Mammary epithelial cell (primary cell): ENCODE measurements around the gene DET1.
"Not testable (repeated sequence)": the region's sequence is repeated elsewhere in the genome, so short reads cannot be mapped to it uniquely, and the experiment has no call there.

Source experiments
- EZH2 ChIP-seq: IDR thresholded peaks from 2 replicates; pipeline ENCODE4 v1.6.1; 2012; ENCODE audit warnings: low read length, inconsistent platforms, borderline replicate concordance
- TF ChIP-seq, protein P1 (sequence below), 2 donors: IDR thresholded peaks in 1 of 2; conservative IDR thresholded peaks in 1 of 2; 2 replicates each; pipeline ENCODE4 v1.5.1; 2011 to 2012; ENCODE audit warnings: inconsistent platforms in 2 of 2, low read length in 2 of 2, mild to moderate bottlenecking in 2 of 2, control low read depth in 1 of 2, low read depth in 1 of 2; ENCODE audit not compliant: insufficient read depth in 1 of 2; ENCODE audit errors: extremely low read depth in 1 of 2

DNA sequence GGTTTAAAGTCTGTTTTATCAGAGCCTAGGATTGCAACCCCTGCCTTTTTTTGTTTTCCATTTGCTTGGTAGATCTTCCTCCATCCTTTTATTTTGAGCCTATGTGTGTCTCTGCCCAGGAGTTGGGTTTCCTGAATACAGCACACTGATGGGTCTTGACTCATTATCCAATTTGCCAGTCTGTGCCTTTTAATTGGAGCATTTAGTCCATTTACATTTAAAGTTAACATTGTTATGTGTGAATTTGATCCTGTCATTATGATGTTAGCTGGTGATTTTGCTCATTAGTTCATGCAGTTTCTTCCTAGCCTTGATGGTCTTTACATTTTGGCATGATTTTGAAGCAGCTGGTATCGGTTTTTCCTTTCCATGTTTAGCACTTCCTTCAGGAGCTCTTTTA lies 11.5 kb upstream of the DET1 start:
- TF ChIP-seq, protein P1, sequence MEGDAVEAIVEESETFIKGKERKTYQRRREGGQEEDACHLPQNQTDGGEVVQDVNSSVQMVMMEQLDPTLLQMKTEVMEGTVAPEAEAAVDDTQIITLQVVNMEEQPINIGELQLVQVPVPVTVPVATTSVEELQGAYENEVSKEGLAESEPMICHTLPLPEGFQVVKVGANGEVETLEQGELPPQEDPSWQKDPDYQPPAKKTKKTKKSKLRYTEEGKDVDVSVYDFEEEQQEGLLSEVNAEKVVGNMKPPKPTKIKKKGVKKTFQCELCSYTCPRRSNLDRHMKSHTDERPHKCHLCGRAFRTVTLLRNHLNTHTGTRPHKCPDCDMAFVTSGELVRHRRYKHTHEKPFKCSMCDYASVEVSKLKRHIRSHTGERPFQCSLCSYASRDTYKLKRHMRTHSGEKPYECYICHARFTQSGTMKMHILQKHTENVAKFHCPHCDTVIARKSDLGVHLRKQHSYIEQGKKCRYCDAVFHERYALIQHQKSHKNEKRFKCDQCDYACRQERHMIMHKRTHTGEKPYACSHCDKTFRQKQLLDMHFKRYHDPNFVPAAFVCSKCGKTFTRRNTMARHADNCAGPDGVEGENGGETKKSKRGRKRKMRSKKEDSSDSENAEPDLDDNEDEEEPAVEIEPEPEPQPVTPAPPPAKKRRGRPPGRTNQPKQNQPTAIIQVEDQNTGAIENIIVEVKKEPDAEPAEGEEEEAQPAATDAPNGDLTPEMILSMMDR (conservative IDR thresholded peaks at IDR 0.05 in 1 of 2, IDR thresholded peaks at IDR 0.05 in 1 of 2; ENCODE audit: extremely low read depth in 1 of 2, insufficient read depth in 1 of 2, low read depth in 1 of 2, low read length in 2 of 2) = not testable (repeated sequence)
- TF ChIP-seq EZH2 = not testable (repeated sequence)
